SIG-M5 treated with dmso at 0.1 percent for 504 hours (cell line): ENCODE measurements around the gene P4HA1.

Source experiments
- DNase-seq: peaks from one replicate; lab custom pipeline; 2025; ENCODE audit not compliant: unreplicated experiment; lab: John Stamatoyannopoulos, UW

Gene P4HA1

DNA sequence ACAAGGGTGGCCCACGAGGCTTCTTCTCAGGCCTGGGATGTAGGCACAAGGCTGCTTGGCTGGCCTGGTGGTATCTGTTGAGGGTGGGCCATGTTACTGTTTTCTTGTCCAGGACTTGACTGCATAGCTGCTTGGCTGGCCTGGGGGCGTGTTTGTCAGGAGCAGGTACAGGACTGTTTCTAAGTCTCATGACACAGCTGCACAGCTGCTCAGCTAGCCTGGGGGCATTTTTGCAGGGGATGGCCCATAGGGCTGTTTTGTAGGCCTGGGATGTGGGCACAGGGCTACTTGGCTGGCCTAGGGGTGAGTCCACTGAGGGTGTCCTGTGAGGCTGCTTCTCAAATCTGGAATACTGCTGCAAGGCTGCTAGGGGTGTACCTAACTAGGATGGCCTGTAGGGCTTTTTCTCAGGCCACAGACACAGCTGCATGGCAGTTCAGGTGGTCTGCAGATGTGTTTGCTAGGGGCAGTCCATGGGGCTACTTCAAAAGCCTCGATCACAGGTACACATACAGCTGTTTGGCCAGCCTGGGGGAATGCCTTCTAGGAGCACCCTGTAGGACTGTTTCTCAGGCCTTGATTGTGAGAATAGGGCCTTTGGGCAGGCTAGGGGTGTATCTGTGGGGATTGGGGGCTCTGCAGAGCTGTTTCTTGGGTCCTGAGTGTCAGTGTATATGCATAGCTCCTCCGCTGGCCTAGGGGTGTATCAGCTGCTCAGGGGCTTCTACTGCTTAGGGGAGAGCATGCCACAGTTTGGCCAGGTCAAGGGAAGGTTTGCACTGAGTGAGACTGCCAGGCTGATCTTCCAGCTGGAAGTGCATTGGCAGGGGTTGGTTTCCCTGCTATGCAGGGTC lies 115.4 kb downstream of the P4HA1 start:
- no peak for DNase-seq

DNA sequence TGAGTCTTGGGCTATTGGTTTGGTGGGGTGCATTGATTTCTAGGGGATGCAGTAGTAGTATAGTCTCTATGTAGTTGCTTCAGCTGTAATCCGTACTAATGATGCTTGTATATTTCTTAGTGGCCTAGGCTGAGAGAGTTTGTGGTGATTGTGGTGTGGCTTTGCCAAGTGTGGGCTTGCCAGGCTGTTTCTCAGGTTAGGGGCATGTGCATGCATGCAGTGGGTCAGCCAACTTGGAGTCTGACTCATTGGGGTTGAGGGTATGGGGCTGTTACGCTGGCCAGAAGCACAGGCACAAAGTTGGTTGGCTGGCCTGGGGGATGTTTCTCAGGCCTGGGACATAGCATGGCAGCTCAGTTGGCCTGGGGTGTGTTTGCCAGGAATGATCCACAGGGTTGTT lies 116.3 kb downstream of the P4HA1 start:
- DNase-seq = no peak

DNA sequence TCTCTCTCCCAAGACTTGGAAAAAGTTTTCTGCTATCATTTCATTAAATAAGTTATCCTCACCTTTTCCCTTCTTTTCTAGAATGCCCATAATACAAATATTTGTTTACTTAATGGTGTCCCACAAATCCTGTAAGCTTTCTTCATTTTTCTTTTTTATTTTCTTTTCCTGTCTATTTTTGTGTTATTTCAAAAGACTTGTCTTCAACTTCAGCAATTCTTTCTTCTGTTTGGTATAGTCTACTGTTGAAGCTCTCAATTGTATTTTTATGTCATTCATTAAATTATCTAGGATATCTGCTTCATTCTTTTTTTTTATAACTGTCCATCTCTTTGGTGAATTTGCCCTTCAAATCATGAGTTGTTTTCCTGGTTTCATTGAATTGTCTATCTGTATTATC lies 117.0 kb downstream of the P4HA1 start:
- DNase-seq = no peak

DNA sequence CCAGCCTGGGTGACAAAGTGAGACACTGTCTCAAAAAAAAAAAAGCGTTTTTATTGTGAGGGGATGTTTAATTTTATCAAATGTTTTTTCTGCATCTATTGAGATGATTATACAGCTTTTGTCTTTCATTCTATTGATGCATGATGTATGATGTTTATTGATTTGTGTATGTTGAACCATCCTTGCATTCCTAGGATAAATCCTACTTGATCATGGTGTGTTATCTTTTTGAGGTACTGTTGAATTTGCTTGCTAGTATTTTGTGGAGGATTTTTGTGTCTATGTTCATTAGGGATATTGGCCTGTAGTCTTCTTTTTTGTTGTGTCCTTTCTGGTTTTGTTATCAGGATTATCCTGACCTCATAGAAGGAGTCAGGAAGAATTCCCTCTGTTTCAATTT lies 119.8 kb downstream of the P4HA1 start:
- no peak for DNase-seq
